DMS114 treated with DMSO at 0.1 percent for 48 hours (cell line): ENCODE results near the gene SPHK2.
A peak's percentile ranks its signal among the peaks of the same experiment; 100 is the strongest.
"Not testable (repeated sequence)": the region's sequence is repeated elsewhere in the genome, so short reads cannot be mapped to it uniquely, and the experiment has no call there.

Source experiments
- DNase-seq: peaks from one replicate; lab custom pipeline; 2025; ENCODE audit not compliant: unreplicated experiment; lab: John Stamatoyannopoulos, UW

SPHK2 gene

GRCh38 chr19:48656840-48657474 is 37.7 kb downstream of the SPHK2 start:
- no peak for DNase-seq

GRCh38 chr19:48657828-48658227 is 38.5 kb downstream of the SPHK2 start:
- not testable (repeated sequence) for DNase-seq

- no peak for DNase-seq
These were observed 39.2 kb downstream of the SPHK2 start for GRCh38 chr19:48658483-48658882.

- DNase-seq: peak; percentile 8
These were observed 40.5 kb downstream of the SPHK2 start for GRCh38 chr19:48659768-48660167.

- peak; percentile 73 for DNase-seq
These were observed 41.8 kb downstream of the SPHK2 start for GRCh38 chr19:48660852-48661710.

- DNase-seq: no peak
These were observed 42.4 kb downstream of the SPHK2 start for GRCh38 chr19:48661711-48662090.

- no peak for DNase-seq
These were observed 44.4 kb downstream of the SPHK2 start for GRCh38 chr19:48663667-48664066.

- DNase-seq: no peak
These were observed 45.2 kb downstream of the SPHK2 start for GRCh38 chr19:48664476-48664875.

- no peak for DNase-seq
These were observed 46.5 kb downstream of the SPHK2 start for GRCh38 chr19:48665786-48666185.

GRCh38 chr19:48668332-48668731 is 49.0 kb downstream of the SPHK2 start:
- no peak for DNase-seq

- no peak for DNase-seq
These were observed 49.5 kb downstream of the SPHK2 start for GRCh38 chr19:48668761-48669160.

GRCh38 chr19:48669903-48670668 is 50.8 kb downstream of the SPHK2 start:
- no peak for DNase-seq

- DNase-seq: no peak
These were observed 51.6 kb downstream of the SPHK2 start for GRCh38 chr19:48670699-48671445.

GRCh38 chr19:48671446-48671995 is 52.2 kb downstream of the SPHK2 start:
- no peak for DNase-seq

GRCh38 chr19:48672994-48673393 is 53.7 kb downstream of the SPHK2 start, which contains the start of gene NTN5:
TSS of gene NTN5 (minus strand) at chr19:48673017. CDS start at chr19:48670986, 2,031 bp downstream.
- DNase-seq: no peak

GRCh38 chr19:48673436-48674100 is 54.3 kb downstream of the SPHK2 start:
- no peak for DNase-seq

GRCh38 chr19:48674216-48674809 is 55.0 kb downstream of the SPHK2 start:
- no peak for DNase-seq

GRCh38 chr19:48674921-48675824 is 55.9 kb downstream of the SPHK2 start:
- peak; percentile 67 for DNase-seq

- no peak for DNase-seq
These were observed 57.2 kb downstream of the SPHK2 start for GRCh38 chr19:48676487-48676886.
